ENCODE data around the gene NUDT3.
"Not testable (repeated sequence)": the region's sequence is repeated elsewhere in the genome, so short reads cannot be mapped to it uniquely, and the experiment has no call there.

Gene NUDT3

GRCh38 chr6:34391786-34392496 is 528 bp downstream of the NUDT3 start:
- DNase-seq, result peak; percentile 36 to 65

GRCh38 chr6:34391473-34391785 is 1.0 kb downstream of the NUDT3 start:
- no peak for DNase-seq

- DNase-seq, result no peak
These were observed 1.7 kb downstream of the NUDT3 start for GRCh38 chr6:34390531-34391472.

GRCh38 chr6:34389034-34389433 is 3.4 kb downstream of the NUDT3 start:
- DNase-seq, result no peak

- DNase-seq, result no peak
These were observed 4.0 kb downstream of the NUDT3 start for GRCh38 chr6:34388421-34388820.

GRCh38 chr6:34386316-34387137 is 5.9 kb downstream of the NUDT3 start:
- DNase-seq, result peak in 1 of 2 experiments; percentile 34

GRCh38 chr6:34385793-34386195 is 6.7 kb downstream of the NUDT3 start:
- no peak for DNase-seq

- no peak for DNase-seq
These were observed 7.9 kb downstream of the NUDT3 start for GRCh38 chr6:34384321-34385153.

- DNase-seq, result no peak
These were observed 8.7 kb downstream of the NUDT3 start for GRCh38 chr6:34383656-34384320.

- no peak for DNase-seq
These were observed 9.3 kb downstream of the NUDT3 start for GRCh38 chr6:34383161-34383631.

- no peak for DNase-seq
These were observed 11.4 kb downstream of the NUDT3 start for GRCh38 chr6:34381081-34381480.

- no peak for DNase-seq
These were observed 14.0 kb downstream of the NUDT3 start for GRCh38 chr6:34378470-34378869.

- no peak for DNase-seq
These were observed 14.5 kb downstream of the NUDT3 start for GRCh38 chr6:34377984-34378383.

- not testable (repeated sequence) for DNase-seq
These were observed 14.9 kb downstream of the NUDT3 start for GRCh38 chr6:34377571-34377970.

- no peak for DNase-seq
These were observed 16.6 kb downstream of the NUDT3 start for GRCh38 chr6:34375833-34376232.

- DNase-seq, result no peak
These were observed 18.0 kb downstream of the NUDT3 start for GRCh38 chr6:34374508-34374907.

- DNase-seq, result no peak
These were observed 18.4 kb downstream of the NUDT3 start for GRCh38 chr6:34374069-34374468.

GRCh38 chr6:34373511-34373910 is 19.0 kb downstream of the NUDT3 start:
- DNase-seq, result no peak

- DNase-seq, result not testable (repeated sequence)
These were observed 20.6 kb downstream of the NUDT3 start for GRCh38 chr6:34371865-34372264.

GRCh38 chr6:34370361-34370760 is 22.1 kb downstream of the NUDT3 start:
- DNase-seq, result no peak

- no peak for DNase-seq
These were observed 23.1 kb downstream of the NUDT3 start for GRCh38 chr6:34369385-34369784.

GRCh38 chr6:34366639-34366921 is 25.9 kb downstream of the NUDT3 start:
- DNase-seq, result no peak

All from NCI-H1930 (cell line).